WERI-Rb-1 (cell line): Measurements from ENCODE around the gene DHH.

ENCODE experiments used
- DNase-seq: peaks from one replicate; pipeline ENCODE4 v3.0.0-alpha.2; 2020
- H3K27ac ChIP-seq: fragments of 250-450 bp; sonication (Bioruptor Pico); 2 replicates; pipeline ENCODE4 v1.5.1; 2020; ENCODE audit warnings: mild to moderate bottlenecking, moderate library complexity
- H3K27me3 ChIP-seq: fragments of 250-450 bp; sonication (Bioruptor Pico); 2 replicates; pipeline ENCODE4 v1.5.1; 2021; ENCODE audit warnings: mild to moderate bottlenecking, low read depth, moderate library complexity; ENCODE audit not compliant: insufficient read depth, severe bottlenecking
- H3K36me3 ChIP-seq: fragments of 250-450 bp; sonication (Bioruptor Pico); 2 replicates; pipeline ENCODE4 v1.5.1; 2020; ENCODE audit warnings: mild to moderate bottlenecking, moderate library complexity
- H3K4me3 ChIP-seq: 2 replicates; pipeline ENCODE4 v1.5.1; 2011; ENCODE audit warnings: low read depth, mild to moderate bottlenecking, control low read depth, low read length
- H3K9me3 ChIP-seq: fragments of 250-450 bp; sonication (Bioruptor Pico); 2 replicates; pipeline ENCODE4 v1.5.1; 2021; ENCODE audit warnings: mild to moderate bottlenecking, moderate library complexity; ENCODE audit not compliant: severe bottlenecking
- TF ChIP-seq, protein P1 (sequence below): IDR thresholded peaks from 2 replicates; pipeline ENCODE4 v1.5.1; 2011; ENCODE audit warnings: low read depth, mild to moderate bottlenecking, control low read depth, inconsistent platforms, low read length

The DHH gene

DNA sequence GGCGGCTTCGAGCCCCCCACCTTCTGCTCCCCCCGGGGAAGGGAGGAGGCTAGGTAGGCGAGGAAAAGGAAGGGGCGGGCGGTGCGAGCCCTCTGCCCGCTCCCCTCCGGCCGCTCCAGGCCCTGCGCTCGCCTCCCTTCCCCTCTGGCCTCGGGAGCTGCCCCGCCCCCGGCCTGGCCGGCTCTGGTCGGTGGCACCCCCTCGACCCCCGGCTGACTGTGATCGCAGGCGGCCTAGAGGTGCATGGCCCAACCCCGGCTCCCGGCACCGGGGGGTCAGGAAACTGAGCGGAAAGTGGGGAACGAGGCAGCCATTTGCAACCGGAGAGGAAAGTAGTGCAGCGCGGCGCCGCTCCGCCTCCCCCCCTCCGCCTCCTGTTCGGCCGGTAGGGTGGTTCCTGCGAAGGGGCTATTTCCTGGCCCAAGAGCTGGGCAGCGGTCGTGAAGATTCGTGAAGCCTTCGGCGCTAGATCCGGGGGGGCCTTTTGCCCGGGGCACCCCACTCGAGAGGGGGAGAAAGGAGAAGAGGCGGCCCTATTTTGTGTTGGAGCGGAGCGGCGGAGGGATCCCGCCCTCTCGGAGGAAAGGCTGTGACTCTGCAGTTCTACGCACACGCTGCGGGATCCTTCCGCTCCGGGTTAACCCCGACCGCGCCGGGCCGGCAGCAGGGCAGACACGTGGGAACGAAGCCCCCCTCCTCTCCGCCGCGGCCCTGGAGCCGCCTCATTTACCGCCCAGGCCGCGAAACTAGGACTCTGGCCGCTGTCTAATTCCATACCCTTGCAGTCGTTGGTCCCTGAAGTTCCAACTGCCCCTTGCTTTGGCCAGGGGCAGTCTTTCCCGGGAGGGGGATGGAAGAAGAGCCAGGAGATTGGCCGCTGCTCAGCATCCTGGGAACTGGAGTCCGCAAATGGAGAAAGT, 34.1 kb downstream of the DHH start, which contains the start of gene KMT2D:
Gene KMT2D (minus strand): TSS at position 558 of the 920 bp plus-strand sequence. CDS start 5,470 bp downstream, outside the sequence.
- TF ChIP-seq, protein P1, sequence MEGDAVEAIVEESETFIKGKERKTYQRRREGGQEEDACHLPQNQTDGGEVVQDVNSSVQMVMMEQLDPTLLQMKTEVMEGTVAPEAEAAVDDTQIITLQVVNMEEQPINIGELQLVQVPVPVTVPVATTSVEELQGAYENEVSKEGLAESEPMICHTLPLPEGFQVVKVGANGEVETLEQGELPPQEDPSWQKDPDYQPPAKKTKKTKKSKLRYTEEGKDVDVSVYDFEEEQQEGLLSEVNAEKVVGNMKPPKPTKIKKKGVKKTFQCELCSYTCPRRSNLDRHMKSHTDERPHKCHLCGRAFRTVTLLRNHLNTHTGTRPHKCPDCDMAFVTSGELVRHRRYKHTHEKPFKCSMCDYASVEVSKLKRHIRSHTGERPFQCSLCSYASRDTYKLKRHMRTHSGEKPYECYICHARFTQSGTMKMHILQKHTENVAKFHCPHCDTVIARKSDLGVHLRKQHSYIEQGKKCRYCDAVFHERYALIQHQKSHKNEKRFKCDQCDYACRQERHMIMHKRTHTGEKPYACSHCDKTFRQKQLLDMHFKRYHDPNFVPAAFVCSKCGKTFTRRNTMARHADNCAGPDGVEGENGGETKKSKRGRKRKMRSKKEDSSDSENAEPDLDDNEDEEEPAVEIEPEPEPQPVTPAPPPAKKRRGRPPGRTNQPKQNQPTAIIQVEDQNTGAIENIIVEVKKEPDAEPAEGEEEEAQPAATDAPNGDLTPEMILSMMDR: no peak
- H3K27ac ChIP-seq: peak within 1 kb of the TSS; percentile 100
- no peaks in the 10 kb centered on the region for H3K9me3 ChIP-seq
- DNase-seq: peak; percentile 94
- no peaks in the 10 kb centered on the region for H3K27me3 ChIP-seq
- H3K4me3 ChIP-seq: peak within 1 kb of the TSS; percentile 93
- peaks cover 33% of the 10 kb centered on the region for H3K36me3 ChIP-seq

DNA sequence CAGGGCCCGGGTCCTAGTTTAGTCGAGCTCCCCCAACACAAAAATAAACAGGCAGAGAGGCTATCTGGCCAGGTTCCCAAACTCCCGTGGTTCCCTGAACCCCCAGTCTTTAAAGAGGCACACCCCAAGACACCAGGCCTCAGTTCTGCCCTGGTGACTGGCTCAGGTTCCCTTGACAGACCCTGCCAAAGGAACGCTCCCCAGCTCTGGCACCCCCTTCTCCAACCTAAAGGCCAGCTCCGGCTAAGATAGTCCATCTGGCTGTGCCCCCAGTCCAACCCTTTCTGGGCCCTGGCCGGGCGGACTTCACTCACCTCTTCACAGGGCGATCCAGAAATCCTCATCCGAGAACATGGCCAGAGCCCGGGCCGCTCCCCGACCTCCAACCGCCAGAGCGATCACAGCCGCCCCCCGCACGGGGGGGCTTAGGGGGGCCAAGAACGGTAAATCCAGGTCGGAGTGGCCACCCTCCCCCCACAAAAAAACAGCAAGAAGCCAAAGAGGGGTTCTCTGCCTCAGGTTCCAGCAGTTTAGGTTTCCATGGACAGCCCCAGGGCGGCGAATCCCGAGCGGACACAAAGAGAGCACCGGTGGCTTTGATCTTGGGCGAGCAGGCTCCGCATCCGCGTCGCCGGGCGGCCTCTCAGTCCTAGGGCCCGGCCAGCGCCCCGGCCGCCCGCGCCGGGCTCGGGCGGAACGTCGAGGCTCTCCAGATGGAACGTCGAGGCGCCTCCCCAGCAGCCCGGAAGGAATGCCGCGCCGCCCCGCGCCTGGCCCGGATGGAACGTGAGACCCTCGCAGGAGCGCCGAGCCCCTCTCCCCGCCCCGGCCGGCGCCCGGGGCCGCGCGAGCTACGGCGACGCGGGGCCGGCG, 35.1 kb downstream of the DHH start:
- peaks cover 38% of the 10 kb centered on the region for H3K36me3 ChIP-seq
- no peaks in the 10 kb centered on the region for H3K9me3 ChIP-seq
- H3K27me3 ChIP-seq: no peaks in the 10 kb centered on the region
- H3K27ac ChIP-seq: peak overlapping the region; percentile 100
- H3K4me3 ChIP-seq: peak overlapping the region; percentile 93
- TF ChIP-seq, protein P1: no peak
- peak; percentile 21 for DNase-seq

DNA sequence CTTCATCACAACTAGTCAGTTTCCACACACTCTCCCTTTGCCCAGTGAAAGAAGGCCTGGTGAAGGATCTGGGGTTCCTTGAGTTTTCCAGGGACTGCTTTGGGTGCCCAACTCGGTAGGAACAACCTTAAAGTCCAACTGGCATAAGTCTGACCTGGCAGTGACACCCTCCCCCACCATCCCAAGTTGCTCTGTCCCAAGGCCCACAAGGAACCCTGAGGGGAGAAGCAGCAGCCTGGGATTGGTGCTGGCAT, 35.6 kb downstream of the DHH start:
- Histone ChIP-seq H3K36me3 (peaks cover 43% of the 10 kb centered on the region), H3K27ac (peak overlapping the region; percentile 100), H3K4me3 (peak overlapping the region; percentile 93), H3K9me3 (no peaks in the 10 kb centered on the region), H3K27me3 (no peaks in the 10 kb centered on the region)
- TF ChIP-seq, protein P1: no peak
- no peak for DNase-seq

DNA sequence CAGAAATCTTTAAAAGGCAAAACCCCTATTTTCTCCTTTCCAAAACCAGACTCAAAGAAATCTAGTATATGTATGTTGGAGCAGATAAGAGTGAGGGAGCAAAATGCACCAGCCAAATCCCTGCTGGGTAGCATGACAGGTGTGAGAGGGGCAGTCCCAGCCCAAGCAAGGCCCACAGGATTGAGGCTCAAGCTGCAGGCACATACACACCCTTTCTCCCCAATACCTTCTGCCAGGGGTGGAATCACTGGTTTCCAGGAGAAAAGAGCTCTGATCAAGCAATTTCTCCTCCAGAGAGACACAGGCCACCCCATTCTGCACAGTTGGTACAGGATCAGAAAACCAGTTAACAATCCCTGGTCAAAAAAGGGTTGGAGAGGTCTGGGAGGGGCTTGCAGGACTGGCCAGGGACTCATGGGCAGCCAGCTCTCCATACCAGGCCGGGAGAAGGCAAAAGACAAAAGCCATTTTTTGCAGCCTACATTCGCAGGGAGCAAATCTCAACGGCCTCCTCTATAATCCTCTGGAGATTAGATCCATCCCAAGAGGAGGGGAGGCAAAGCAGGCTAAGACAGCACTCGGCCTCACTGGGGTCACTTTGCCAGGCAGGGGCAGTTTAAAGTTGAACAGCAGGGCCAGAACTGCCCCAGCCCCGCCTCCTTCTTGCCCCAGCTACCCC, 36.1 kb downstream of the DHH start:
- no peaks in the 10 kb centered on the region for H3K9me3 ChIP-seq
- H3K36me3 ChIP-seq: peaks cover 48% of the 10 kb centered on the region
- TF ChIP-seq, protein P1: no peak
- peak; percentile 69 for DNase-seq
- H3K27me3 ChIP-seq: no peaks in the 10 kb centered on the region
- peak overlapping the region; percentile 100 for H3K27ac ChIP-seq
- H3K4me3 ChIP-seq: peak overlapping the region; percentile 93

DNA sequence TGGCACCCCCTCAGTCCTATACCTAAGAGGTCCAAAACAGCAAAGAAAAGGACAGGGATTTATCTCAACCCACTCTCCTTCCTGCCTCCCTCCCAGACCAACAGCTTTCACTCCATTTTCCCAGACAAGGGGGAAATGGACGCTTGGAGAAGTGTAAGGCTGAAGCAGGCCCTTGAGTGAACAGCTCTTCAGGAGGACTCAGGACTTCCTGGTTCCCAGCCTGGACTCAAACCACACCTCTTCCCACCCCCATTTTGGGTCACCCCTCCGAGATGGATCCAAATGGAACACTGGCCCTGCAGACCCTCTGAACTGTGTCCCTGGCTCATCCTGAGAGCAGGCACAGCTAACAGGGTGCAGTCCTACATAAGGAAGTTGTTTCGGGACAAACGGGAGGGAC, 36.7 kb downstream of the DHH start:
- Histone ChIP-seq H3K36me3 (peaks cover 54% of the 10 kb centered on the region), H3K4me3 (peak overlapping the region; percentile 93), H3K9me3 (no peaks in the 10 kb centered on the region), H3K27me3 (no peaks in the 10 kb centered on the region), H3K27ac (peak overlapping the region; percentile 100)
- TF ChIP-seq, protein P1: no peak
- DNase-seq: no peak
